GM12878 (cell line): ENCODE data around the gene EIF4E. TPM values are rescaled to one million over a fixed set of nuclear protein-coding genes. Genes with fewer than 3 reads are reported as not detected.

Source experiments
- ATAC-seq: fragments of 200-7000 bp; cut with Tn5 transposase; 3 replicates; pipeline ENCODE4 v1.9.1; 2020; ENCODE audit warnings: mild to moderate bottlenecking, moderate library complexity
- BruUV-seq: library from RNA; stranded (reverse); fragments of 400-500 nt; replicated peaks from 2 replicates; lab custom pipeline; 2021; lab: Mats Ljungman, UMichigan
- CTCF ChIA-PET: fragments of 300-600 bp; sonication (Branson Sonifier 250); formaldehyde crosslinking; extraction: SDS; loops from one replicate; lab custom pipeline; 2021; ENCODE audit warnings: inconsistent platforms; lab: Yijun Ruan, JAX
- POLR2A ChIA-PET: fragments of 350-600 bp; formaldehyde crosslinking; extraction: SDS; loops from one replicate; lab custom pipeline; 2021; ENCODE audit warnings: inconsistent platforms; lab: Charles Lee
- RAD21 ChIA-PET: fragments of 300-600 bp; sonication (Branson Sonifier 250); formaldehyde crosslinking; loops from one replicate; lab custom pipeline; 2023; ENCODE audit warnings: antibody characterized with exemption; ENCODE audit not compliant: unreplicated experiment; lab: Charles Lee
- SMC1A ChIA-PET: fragments of 300-600 bp; sonication (Branson Sonifier 250); formaldehyde crosslinking; loops from one replicate; lab custom pipeline; 2023; ENCODE audit not compliant: unreplicated experiment, uncharacterized antibody; lab: Charles Lee
- DNase-seq: peaks from one replicate; pipeline ENCODE4 v3.0.0-alpha.2; 2011; ENCODE audit warnings: low read depth, low spot score
- FAIRE-seq: peaks from 3 replicates; lab custom pipeline; 2011; peaks lifted over from hg19 to GRCh38; lab: Jason Lieb, UNC
- H2AFZ ChIP-seq: 2 replicates; pipeline ENCODE4 v1.6.0; 2011; ENCODE audit warnings: low read depth, low read length, control low read depth; ENCODE audit not compliant: control insufficient read depth
- H3K27ac ChIP-seq: 2 replicates; pipeline ENCODE4 v1.5.1; 2011; ENCODE audit warnings: control low read depth; ENCODE audit not compliant: control insufficient read depth, insufficient read depth
- H3K27me3 ChIP-seq, 2 experiments: replicated peaks in 1 of 2; 2 replicates each; pipeline versions ENCODE4 v1.6.0 to v1.6.1; 2011; ENCODE audit warnings: low read length in 1 of 2; ENCODE audit not compliant: control insufficient read depth in 2 of 2, insufficient read depth in 2 of 2
- H3K36me3 ChIP-seq, 2 experiments: 2 replicates each; pipeline ENCODE4 v1.5.1; 2011; ENCODE audit warnings: low read length in 1 of 2; ENCODE audit not compliant: control insufficient read depth in 2 of 2, insufficient read depth in 2 of 2
- H3K4me1 ChIP-seq: 2 replicates; pipeline ENCODE4 v1.6.1; 2011; ENCODE audit warnings: mild to moderate bottlenecking, low read length, moderate library complexity, mixed read lengths; ENCODE audit not compliant: control insufficient read depth, insufficient read depth
- H3K4me2 ChIP-seq: 2 replicates; pipeline ENCODE4 v1.6.0; 2011; ENCODE audit warnings: control low read depth; ENCODE audit not compliant: control insufficient read depth, insufficient read depth
- H3K4me3 ChIP-seq: fragments of 200-600 bp; sonication (generic); 2 replicates; pipeline ENCODE4 v1.5.1; 2016
- H3K79me2 ChIP-seq: 2 replicates; pipeline ENCODE4 v1.6.0; 2011; ENCODE audit warnings: low read length; ENCODE audit not compliant: control insufficient read depth, insufficient read depth
- H3K9ac ChIP-seq: 2 replicates; pipeline ENCODE4 v1.8.0; 2011; ENCODE audit warnings: low read length, control low read depth, mixed read lengths; ENCODE audit not compliant: control insufficient read depth, insufficient read depth
- H3K9me3 ChIP-seq: replicated peaks from 3 replicates; pipeline ENCODE4 v1.5.1; 2011; ENCODE audit warnings: mild to moderate bottlenecking, low read length; ENCODE audit not compliant: control insufficient read depth, insufficient read depth
- H4K20me1 ChIP-seq: 2 replicates; pipeline ENCODE4 v1.6.0; 2011; ENCODE audit not compliant: control insufficient read depth, insufficient read depth
- ATF7 ChIP-seq: fragments of 450-650 bp; IDR thresholded peaks from 2 replicates; pipeline ENCODE4 v1.6.1; 2016; ENCODE audit warnings: low read depth, mild to moderate bottlenecking
- CREM ChIP-seq: IDR thresholded peaks from 2 replicates; pipeline ENCODE4 v1.6.1; 2014; ENCODE audit warnings: antibody characterized with exemption, low read depth
- KAT2A ChIP-seq: conservative IDR thresholded peaks from 2 replicates; pipeline ENCODE4 v1.6.1; 2011; ENCODE audit warnings: low read depth, low read length; ENCODE audit not compliant: control insufficient read depth
- MEF2A ChIP-seq: IDR thresholded peaks from 2 replicates; pipeline ENCODE4 v1.6.1; 2011; ENCODE audit warnings: low read depth, mild to moderate bottlenecking, low read length, moderate library complexity; ENCODE audit not compliant: insufficient read depth
- MEF2B ChIP-seq: fragments of 450-650 bp; IDR thresholded peaks from 2 replicates; pipeline ENCODE4 v1.6.1; 2018; ENCODE audit warnings: mild to moderate bottlenecking, moderate library complexity; ENCODE audit not compliant: partially characterized antibody, poor library complexity, severe bottlenecking
- MXI1 ChIP-seq: fragments of 150-350 bp; IDR thresholded peaks from 2 replicates; pipeline ENCODE4 v1.6.1; 2011; ENCODE audit warnings: low read depth, mild to moderate bottlenecking, inconsistent platforms, low read length, improper control_type of control experiment
- PAX5 ChIP-seq: IDR thresholded peaks from 2 replicates; pipeline ENCODE4 v1.6.1; 2011; ENCODE audit warnings: low read depth, low read length, borderline replicate concordance
- RCOR1 ChIP-seq: conservative IDR thresholded peaks from 2 replicates; pipeline ENCODE4 v1.6.1; 2012; ENCODE audit warnings: low read depth, low read length, improper control_type of control experiment
- TARDBP ChIP-seq: IDR thresholded peaks from 2 replicates; pipeline ENCODE4 v1.6.1; 2016; ENCODE audit warnings: borderline replicate concordance
- ZSCAN29 ChIP-seq: fragments of 450-650 bp; IDR thresholded peaks from 2 replicates; pipeline ENCODE4 v1.6.1; 2017; ENCODE audit warnings: mild to moderate bottlenecking, moderate library complexity
- WGBS: methylation state at CpG from one replicate; pipeline ENCODE4 v1.1.6; 2016; ENCODE audit warnings: low lambda C conversion rate; ENCODE audit not compliant: insufficient replicate concordance, insufficient coverage; ENCODE audit errors: missing lambda C conversion rate; 5-methylcytosine and 5-hydroxymethylcytosine counted together
- in situ Hi-C: fragments of 300-500 bp; cut with MboI; formaldehyde crosslinking; loops from 9 replicates; pipeline ENCODE4 v1.14.3; 2018; ENCODE audit warnings: mixed read lengths
- intact Hi-C: fragments of 100-400 bp; cut with micrococcal nuclease; formaldehyde crosslinking; loops from one replicate; pipeline ENCODE4 v1.14.2; 2022; ENCODE audit not compliant: unreplicated experiment
- polyA plus RNA-seq, 11 experiments: library from polyadenylated mRNA; depleted of rRNA in 4 of 11; unstranded in 6 of 11; stranded (reverse) in 5 of 11; fragments of >200 nt; fragmentation: Nextera tagmentation in 4 of 11; fragmentation: Illumina TruSeq in 1 of 11; extraction: Ambion mirVana in 4 of 11; extraction: Trizol in 1 of 11; gene quantifications; 1 replicate in 1 of 11; 2 replicates in 10 of 11; pipeline versions ENCODE4 v1.2.1 to v1.2.3, GENCODE V29; 2011 to 2016; ENCODE audit warnings: inconsistent platforms in 2 of 11, missing spikeins in 2 of 11, low read depth in 1 of 11
- total RNA-seq, 4 experiments: library from RNA; depleted of rRNA in 3 of 4; stranded (reverse); fragments of >200 nt in 3 of 4; fragmentation: Illumina TruSeq in 1 of 4; extraction: Trizol in 1 of 4; gene quantifications; 2 replicates each; pipeline versions ENCODE4 v1.2.1 to v1.2.3, GENCODE V29; 2013 to 2021
- TF ChIP-seq, protein P1 (sequence below): fragments of 450-650 bp; IDR thresholded peaks from 2 replicates; pipeline ENCODE4 v1.6.1; 2017; ENCODE audit warnings: mild to moderate bottlenecking, moderate library complexity

EIF4E gene
- total and polyA plus RNA-seq, 10 of the 15 experiments (the other 5 are each of a cell fraction or from before 2014, with no cell fraction given) = 104 to 372 (median 163) TPM

DNA sequence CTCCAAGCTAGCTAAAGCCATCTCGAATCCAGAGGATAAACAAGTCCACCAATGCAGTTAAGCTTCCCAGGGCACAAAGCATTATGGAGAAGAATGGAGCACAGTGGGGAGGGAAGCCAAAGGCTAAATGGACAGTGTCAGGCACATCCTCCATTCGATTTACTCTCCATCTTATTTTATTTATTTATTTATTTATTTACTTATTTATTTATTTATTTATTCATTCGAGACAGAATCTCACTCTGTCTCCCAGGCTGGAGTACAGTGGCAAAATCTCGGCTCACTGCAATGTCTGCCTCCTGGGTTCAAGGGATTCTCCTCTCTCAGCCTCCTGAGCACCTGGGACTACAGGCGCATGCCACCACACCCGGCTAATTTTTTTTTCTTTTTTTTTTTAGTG is 26.3 kb upstream of the EIF4E start:
- no peaks in the 10 kb centered on the region for H3K4me1 ChIP-seq
- no TSS peak for BruUV-seq
- ChIA-PET POLR2A (no interaction called here), CTCF (no interaction called here), SMC1A (no interaction called here), RAD21 (no interaction called here)
- no peaks in the 10 kb centered on the region for H3K36me3 ChIP-seq
- FAIRE-seq = no peak
- no peaks in the 10 kb centered on the region for H3K79me2 ChIP-seq
- no peaks in the 10 kb centered on the region for H4K20me1 ChIP-seq
- H3K27ac ChIP-seq = no peak overlapping the region
- no peak overlapping the region for H3K4me2 ChIP-seq
- no peaks in the 10 kb centered on the region for H3K27me3 ChIP-seq
- no peak overlapping the region for H3K9ac ChIP-seq
- intact Hi-C loops (no loop called here), in situ Hi-C loops (no loop called here)
- DNase-seq = no peak
- WGBS = 36% methylated on average over 6 of the region's 6 CpGs
- no peak overlapping the region for H2AFZ ChIP-seq
- no peaks in the 10 kb centered on the region for H3K9me3 ChIP-seq
- no peak for ATAC-seq
- H3K4me3 ChIP-seq = no peak overlapping the region
- no peak for TF ChIP-seq RCOR1

DNA sequence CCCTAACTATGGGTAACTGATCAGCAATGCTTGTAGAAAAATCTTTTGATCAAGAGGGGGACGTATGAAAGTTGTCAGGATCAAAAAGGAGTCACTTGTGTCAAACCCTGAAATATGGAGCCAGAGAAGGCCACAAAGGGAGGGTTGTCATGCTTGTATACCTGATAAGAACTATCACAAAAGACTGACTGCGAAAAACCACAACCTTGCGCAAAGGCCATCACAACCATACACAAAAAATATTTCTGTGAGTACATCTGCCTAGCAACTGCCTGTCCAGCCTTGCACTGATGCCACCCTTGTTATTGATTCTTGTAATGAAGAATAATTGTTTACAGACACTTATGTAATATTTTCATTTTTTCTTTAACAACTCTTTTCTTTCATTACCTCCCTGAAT is 22.8 kb upstream of the EIF4E start:
- H3K36me3 ChIP-seq = no peaks in the 10 kb centered on the region
- SMC1A ChIA-PET = no interaction called here
- no peaks in the 10 kb centered on the region for H3K9me3 ChIP-seq
- intact Hi-C loops (no loop called here), in situ Hi-C loops (no loop called here)
- H3K79me2 ChIP-seq = no peaks in the 10 kb centered on the region
- no peak overlapping the region for H2AFZ ChIP-seq
- ATAC-seq (no peak), DNase-seq (no peak), FAIRE-seq (no peak)
- H3K27me3 ChIP-seq = no peaks in the 10 kb centered on the region
- H3K4me1 ChIP-seq = no peaks in the 10 kb centered on the region
- POLR2A ChIA-PET = no interaction called here
- CTCF ChIA-PET = interaction anchor here (0.7 kb wide), 1 partner anchor 994 kb away, joined by 5 read pairs; no protein-coding TSS in a partner anchor
- RAD21 ChIA-PET = no interaction called here
- no peaks in the 10 kb centered on the region for H4K20me1 ChIP-seq
- H3K4me3 ChIP-seq = no peak overlapping the region
- no peak overlapping the region for H3K4me2 ChIP-seq
- H3K27ac ChIP-seq = no peak overlapping the region
- BruUV-seq = no TSS peak
- H3K9ac ChIP-seq = no peak overlapping the region
- 60% methylated on average over 3 of the region's 3 CpGs for WGBS
- TF ChIP-seq CREM (no peak), ZSCAN29 (no peak), KAT2A (no peak), MEF2B (no peak), MEF2A (no peak), MXI1 (no peak), PAX5 (no peak), TARDBP (no peak), ATF7 (no peak)
- TF ChIP-seq, protein P1, sequence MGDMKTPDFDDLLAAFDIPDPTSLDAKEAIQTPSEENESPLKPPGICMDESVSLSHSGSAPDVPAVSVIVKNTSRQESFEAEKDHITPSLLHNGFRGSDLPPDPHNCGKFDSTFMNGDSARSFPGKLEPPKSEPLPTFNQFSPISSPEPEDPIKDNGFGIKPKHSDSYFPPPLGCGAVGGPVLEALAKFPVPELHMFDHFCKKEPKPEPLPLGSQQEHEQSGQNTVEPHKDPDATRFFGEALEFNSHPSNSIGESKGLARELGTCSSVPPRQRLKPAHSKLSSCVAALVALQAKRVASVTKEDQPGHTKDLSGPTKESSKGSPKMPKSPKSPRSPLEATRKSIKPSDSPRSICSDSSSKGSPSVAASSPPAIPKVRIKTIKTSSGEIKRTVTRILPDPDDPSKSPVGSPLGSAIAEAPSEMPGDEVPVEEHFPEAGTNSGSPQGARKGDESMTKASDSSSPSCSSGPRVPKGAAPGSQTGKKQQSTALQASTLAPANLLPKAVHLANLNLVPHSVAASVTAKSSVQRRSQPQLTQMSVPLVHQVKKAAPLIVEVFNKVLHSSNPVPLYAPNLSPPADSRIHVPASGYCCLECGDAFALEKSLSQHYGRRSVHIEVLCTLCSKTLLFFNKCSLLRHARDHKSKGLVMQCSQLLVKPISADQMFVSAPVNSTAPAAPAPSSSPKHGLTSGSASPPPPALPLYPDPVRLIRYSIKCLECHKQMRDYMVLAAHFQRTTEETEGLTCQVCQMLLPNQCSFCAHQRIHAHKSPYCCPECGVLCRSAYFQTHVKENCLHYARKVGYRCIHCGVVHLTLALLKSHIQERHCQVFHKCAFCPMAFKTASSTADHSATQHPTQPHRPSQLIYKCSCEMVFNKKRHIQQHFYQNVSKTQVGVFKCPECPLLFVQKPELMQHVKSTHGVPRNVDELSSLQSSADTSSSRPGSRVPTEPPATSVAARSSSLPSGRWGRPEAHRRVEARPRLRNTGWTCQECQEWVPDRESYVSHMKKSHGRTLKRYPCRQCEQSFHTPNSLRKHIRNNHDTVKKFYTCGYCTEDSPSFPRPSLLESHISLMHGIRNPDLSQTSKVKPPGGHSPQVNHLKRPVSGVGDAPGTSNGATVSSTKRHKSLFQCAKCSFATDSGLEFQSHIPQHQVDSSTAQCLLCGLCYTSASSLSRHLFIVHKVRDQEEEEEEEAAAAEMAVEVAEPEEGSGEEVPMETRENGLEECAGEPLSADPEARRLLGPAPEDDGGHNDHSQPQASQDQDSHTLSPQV = no peak
- TF ChIP-seq, all 136 proteins: peak for 0
